Measurements from ENCODE around the gene YY1AP1.
"Not testable (repeated sequence)": the region's sequence is repeated elsewhere in the genome, so short reads cannot be mapped to it uniquely, and the experiment has no call there.

Gene YY1AP1

DNA sequence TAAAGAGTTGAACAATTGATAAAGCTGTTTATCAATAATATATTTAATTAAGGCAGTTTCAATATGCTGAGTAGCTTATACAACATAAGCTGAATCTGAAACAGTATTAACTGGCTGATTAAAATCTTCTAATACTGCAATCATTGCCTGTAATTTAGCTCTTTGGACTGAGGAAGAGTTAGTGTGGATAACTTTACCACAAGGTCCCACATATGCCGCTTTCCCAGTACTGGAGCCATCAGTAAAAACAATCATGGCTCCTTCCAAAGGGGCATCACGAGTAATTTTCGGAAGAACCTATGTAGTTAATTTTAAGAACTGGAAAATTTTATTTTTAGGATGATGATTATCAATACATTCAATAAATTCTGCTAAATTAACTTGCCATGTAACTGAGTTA is 7.0 kb upstream of the YY1AP1 start:
- no peak for DNase-seq

DNA sequence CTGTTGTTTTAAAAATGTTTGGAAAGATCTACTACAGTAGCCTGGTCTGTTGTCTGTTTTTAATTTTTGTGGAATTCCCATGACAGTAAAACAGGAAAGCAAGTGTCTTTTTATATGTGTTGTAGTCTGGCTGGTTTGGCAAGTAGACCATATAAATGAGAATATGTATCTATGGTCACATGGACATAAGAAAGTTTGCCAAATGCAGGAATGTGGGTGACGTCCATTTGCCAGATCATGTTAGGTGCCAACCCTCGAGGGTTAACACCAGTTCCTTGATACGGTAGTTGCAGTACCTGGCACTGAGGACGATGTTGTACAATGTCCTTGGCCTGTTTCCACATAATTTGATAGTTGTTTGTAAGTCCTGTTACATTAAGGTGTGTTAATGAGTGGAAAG is 6.5 kb upstream of the YY1AP1 start:
- no peak for DNase-seq

DNA sequence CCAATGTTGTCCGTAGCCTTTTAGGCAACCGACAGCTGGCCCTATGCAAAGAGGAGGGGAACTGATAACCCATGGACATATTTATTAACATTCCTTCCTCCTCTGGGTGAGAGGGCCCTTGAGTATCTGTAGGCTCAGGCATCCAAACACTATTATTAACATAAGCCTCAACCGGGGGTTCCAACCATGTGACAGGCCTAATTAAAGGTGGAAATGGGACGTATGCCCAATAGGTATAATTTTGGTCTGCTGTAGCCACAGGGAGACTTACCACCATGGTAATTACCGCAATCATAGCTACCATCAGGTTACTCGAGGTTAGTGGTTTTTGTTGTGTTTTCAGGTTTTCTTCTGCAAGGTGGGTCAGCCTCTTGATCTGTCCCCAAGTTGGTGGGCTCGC is 5.6 kb upstream of the YY1AP1 start:
- no peak for DNase-seq

DNA sequence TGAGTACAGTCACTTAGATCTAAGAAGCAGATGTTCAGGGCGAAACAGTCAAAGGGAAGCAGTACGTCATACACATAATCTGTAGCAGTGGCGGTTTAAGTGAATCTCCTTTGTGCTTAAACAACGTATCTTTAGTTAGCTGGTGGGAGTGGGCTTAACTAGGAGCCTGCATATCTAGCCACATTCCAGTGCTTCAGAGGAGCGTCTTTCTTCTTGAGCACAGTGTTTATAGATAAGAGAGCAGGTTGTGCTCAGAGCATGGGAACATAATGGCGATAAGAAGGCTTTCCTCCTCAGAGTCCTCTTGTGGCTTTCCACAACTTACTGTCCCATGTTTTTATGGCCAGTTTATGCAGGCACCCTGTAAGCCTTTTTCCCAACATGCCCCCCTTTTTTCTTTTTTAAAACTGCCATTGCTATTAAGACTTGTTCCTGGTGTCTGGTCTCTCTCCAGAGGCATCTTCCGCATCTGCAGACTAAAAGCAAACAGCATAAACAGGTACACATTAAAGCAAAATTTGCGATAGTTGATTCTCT is 3.5 kb upstream of the YY1AP1 start:
- DNase-seq: no peak

DNA sequence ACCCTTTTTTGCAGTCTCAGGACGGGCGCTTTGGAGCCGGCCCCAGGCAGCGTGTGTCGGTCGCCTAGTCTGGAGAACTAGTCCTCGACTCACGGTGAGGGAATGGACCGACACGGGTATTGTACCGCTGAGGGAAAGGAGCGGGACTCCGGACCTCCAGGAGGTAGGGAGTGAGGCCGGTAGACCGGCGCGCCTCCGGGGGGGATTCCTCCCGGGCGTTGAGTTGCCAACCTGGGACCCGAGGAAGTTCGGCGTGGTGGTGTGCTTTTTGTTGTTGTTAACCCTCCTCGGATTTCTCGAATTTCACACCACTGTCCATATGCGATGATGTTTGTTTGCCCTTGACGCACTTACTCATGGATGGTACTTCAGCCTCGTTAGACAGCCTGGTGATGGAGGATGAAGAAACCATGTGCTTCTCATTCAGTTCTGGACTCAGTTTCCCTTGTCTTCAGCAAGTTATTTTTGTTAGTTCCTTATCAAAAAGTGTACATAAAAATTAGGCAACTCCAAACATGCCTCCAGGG is 570 bp upstream of the YY1AP1 start, which contains the start of gene DAP3:
Gene DAP3, plus strand, starts transcription at position 11 of the 527 bp plus-strand sequence. CDS start 20,689 bp downstream, outside the sequence.
- not testable (repeated sequence) for DNase-seq

DNA sequence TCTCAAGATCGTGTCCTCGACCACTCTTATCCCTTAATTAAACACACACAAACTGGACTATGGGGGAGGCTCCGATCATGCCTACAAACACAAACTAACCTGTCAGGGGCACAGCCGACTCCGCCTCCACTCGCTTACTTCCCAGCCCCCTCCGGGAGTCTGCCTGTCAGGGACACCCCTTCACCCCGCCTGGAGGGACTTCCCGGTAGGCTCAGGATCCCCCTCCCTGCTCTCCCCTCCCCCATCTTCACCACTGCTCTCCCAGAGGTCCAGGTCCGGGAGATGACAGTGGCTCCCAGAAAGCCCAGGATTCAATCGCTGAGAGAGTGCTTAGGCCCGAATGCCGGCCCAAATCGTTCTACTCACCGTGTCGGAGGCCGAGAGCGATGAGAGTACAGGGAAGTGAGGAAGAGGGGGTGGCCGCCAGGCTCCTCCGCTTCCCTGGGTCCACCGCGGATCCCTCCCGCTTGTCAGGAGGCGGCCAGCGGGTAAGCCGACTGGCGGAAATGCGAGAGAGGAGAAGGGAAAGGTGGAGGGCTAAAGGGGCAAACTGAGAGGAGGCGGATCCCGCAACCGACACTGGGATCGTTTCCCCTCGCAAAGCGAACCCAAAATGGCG is 760 bp downstream of the YY1AP1 start:
- not testable (repeated sequence) for DNase-seq

DNA sequence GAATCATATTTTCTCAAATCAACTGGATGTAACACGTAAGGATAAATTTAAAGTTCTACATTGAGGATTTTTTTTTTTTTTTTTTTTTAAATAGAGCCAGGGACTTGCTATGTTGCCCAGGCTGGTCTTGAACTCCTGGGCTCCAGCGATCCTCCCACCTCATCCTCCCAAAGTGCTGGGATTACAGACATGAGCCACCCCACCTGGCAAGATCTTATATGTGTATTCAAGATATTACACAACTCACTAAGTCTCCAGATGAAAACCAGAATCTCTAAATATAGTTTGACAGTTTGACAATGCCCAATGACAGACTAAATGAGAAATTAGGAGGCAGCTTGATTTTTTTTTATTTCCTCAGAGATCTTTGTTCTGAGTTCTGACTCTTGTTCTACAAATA is 6.8 kb downstream of the YY1AP1 start:
- no peak for DNase-seq

DNA sequence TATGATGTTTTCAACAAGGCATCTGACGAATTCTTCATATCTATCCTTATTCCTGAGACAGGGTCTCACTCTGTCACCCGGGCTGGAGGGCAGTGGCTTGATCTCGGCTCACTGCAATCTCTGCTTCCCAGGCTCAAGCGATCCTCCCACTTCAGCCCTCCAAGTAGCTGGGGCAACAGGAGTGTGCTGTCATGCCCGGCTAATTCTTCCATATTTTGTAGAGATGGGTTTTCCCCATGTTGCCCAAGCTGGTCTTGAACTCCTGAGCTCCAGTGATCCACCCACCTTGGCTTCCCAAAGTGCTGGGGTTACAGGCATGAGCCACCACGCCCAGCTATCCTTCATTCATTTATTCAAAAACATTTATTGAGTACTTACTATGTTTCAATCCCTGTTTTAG is 8.0 kb downstream of the YY1AP1 start:
- no peak for DNase-seq

DNA sequence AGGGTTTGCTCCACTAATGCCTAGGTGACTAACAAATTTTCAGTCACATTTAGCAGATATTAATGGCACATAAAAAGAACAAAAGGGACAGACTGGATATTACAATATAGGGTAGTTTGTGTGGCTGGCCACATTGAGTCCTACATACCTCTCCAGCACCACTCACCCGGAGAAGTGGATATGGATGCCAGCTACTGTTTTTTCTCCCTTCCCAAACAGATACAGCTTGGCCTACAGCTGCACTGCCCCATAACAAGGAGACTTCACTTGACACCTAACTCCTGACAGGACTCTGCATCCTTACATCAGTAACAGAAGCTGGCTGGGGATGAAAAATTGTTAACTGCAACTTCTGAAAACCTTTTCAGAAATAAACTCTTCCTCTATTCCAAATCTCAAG is 9.6 kb downstream of the YY1AP1 start:
- DNase-seq: not testable (repeated sequence)

DNA sequence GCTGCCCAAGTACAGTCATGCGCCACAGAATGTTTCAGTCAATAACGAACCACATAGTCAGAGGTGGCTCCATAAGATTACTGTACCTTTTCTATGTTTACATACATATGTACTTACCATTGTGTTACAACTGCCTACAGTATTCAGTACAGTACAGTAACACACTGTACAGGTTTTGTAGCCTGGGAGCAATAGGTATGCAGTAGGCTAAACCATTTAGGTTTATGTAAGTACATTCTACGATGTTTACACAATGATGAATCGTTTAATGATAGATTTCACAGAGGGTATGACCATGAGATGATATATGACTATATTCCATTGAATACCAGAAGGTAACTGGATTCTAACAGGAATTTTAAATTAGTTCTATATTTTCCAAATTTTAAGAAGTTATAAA is 10.5 kb downstream of the YY1AP1 start:
- no peak for DNase-seq

DNA sequence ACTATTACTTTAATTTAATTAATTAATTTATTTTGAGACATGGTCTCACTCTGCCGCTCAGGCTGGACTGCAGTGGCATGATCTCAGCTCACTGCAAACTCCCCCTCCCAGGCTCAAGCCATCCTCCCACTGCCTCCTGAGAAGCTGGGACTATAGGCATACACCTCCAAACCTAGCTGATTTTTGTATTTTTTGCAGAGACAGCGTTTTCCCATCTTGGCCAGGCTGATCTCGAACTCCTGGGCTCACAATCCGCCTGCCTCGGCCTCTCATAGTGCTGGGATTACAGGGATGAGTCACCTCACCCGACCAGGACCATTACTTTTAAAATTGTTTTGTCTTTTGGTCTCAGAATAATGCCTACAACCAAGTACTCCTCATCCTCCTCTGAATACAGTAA is 15.6 kb downstream of the YY1AP1 start:
- DNase-seq: no peak

DNA sequence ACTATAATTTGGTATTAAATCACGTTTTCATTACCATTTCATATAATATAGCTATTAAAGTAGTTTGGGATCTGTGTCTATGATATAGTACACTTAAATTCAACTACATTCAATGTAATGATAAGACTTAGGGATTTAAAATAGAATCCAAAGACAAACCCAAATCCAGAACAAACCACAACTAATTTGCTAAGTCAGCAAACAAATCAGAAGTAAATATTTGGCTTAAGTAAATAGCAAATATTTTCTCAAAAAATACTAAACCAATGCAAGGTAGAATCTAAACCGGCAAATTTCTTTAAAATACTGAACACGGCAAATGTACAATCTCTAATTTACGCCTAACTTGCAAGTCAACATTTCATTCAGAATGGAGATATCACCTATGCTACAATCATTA is 16.8 kb downstream of the YY1AP1 start:
- DNase-seq: no peak

DNA sequence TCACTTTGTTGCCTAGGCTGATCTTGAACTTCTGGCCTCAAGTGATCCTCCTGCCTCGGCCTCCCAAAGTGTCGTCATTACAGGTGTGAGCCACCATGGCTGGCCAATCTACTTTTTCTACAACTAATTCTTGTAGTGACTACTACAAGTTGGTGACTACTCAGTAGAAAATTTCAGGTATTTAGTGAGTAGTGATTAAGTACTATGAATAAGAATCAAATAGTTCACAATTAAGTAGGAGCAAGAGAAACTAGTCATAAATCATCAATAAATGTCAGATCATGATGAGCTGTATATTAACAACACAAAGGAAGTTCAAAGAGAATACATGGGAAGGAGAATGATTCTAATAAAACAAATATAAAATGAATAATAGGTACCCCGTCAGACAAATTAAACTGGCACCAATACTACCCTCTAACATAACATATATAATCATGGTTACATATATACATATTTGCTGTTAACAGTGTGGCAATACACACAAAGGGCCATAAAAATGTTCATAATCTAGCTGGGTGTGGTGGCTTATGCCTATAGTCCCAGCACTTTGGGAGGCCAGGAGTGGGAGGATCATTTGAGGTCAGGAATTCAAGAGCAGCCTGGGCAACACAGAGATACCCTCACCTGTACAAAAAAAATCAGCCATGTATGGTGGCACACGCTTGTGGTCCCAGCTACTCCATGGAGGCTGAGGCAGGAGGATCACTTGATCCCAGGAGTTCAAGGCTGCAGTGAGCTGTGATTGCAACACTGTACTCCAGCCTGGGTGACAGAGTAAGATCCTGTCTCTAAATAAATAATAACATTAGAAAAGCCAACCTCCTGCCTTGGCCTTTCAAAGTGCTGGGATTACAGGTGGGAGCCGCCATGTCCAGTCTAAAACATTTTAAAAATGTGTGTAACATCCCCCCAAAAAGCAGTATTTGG is 19.1 kb downstream of the YY1AP1 start:
- DNase-seq: no peak

DNA sequence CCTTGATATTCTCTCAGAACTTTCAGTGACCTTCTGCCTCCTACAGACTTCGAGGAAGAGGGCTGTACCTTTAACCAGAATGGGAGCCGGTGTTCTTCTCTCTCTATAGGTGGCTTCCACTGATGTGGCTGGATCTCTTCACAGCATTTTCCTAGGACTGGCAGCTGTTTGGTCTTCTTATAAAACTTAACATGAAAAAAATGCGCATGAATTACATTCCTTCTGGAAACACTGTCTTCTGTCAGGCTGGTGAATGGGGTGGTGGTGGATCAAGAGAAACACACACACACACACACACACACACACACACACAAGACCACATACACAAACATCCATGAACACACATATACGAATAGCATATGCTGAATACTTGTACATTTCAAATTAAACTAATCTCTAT is 27.3 kb downstream of the YY1AP1 start:
- DNase-seq: not testable (repeated sequence)

DNA sequence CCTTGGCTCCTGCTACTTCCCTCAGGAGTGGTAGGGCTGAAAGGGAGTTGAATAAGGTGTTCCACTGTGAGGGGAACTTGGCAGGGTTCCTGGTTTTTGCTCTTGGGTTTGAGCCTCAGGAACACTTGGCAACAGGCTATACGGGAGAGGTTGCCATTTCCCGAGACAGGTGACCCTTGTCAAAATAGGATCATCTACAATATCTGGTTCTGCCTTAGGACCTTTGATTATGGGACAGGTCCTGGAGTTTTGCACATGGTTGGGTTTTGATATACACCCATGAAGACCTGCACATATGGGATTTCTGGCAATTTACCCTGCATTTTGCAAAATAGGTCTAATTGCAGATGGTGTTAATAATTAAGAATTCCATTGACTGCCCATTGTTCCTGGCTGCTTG is 31.1 kb downstream of the YY1AP1 start:
- DNase-seq: no peak

DNA sequence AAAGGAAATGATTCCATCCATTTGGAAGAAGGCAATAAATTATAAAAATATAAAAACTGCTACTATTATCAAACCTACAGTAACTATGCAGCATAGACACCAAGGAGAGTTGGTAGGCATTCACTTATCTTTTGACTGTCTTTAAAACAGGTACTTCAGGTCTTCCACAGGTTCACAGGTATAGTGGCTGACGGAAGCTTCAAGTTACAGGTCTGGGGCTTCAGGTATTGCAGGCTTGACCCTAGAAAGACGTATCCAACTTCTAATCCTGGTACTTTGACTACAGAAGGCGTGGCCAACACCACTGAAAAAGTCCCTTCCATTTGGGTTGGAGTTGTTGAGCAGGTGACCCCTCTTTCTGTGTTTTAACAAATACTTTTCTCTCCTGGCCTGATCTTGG is 35.6 kb downstream of the YY1AP1 start:
- DNase-seq: no peak

DNA sequence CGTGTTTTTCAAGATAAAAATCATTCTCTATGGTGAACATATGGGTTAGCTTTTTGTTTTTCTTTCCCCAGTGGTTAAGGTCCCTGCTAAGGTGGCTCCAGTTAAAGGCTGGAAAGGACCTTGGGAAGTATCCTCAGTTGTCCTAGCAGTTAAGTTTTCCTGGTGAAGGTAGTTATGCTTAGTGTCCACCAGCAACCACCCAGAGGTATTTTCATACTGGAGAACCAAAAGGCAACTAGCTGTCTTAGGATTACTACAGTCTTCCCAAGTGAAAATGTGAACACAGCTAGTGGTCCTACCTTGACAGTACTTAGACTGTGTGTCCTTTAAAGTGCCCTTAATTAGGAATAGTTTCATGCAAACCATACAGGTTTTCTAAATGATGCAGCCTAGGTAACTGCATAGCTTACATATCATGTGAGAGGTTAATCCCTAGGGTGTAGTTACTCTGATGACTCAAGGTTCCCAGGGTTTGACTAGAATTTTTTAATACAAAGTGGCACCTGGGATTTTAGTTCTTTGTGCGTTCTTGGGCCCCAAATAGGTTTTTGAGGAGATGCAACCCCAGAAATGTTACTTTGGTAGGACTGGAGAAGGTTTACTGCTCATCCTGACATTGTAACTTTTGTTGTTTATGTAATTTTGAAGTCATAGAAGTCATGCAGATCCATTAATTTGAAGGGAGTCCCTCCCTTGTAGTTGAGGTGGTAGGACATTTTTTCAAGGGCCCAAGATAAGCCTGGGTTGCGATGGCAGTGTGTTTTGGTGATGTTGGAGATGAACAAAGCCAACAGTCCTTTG is 36.5 kb downstream of the YY1AP1 start:
- no peak for DNase-seq

DNA sequence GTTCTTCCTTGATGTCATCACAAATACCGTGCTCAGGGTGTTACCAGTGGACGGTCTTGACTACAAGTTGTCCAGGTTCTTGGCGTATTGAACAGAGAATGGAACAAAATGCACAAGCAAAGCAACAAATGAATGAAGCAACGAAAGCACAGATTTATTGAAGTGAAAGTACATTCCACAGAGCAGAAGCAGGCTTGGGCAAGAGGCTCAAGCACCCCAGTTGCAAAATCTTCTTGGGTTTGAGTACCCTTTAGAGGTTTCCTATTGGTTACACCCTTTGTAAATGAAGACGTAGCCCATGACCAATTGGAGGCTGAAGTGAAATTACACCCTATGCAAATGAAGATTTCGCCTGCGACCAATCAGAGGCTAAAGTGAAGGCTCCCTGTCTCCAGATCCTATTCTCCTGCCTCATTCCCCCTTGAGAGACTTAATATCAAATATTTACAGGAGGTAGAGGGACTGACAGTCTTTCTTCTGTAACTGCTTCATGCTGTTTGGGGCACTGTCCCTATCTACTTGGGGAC is 38.3 kb downstream of the YY1AP1 start:
- no peak for DNase-seq

DNA sequence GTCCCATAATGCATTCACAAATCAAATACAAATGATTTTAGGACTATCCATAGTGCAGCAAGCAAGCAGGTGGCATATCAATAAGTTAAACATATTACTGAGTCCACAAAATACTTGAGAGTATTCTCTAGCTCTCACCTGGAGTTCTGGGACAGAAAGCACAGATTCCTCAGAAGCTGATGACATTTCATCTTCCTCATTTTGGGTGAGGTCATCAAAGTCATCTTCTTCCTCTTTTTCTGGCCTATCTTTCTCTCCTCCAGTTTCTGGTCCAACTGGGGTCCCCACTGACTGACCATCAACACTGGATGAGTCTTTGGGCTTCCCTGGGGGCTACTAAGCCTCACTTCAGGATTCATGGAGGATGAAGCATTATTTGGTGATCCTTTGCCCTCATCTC is 38.9 kb downstream of the YY1AP1 start:
- DNase-seq: no peak

DNA sequence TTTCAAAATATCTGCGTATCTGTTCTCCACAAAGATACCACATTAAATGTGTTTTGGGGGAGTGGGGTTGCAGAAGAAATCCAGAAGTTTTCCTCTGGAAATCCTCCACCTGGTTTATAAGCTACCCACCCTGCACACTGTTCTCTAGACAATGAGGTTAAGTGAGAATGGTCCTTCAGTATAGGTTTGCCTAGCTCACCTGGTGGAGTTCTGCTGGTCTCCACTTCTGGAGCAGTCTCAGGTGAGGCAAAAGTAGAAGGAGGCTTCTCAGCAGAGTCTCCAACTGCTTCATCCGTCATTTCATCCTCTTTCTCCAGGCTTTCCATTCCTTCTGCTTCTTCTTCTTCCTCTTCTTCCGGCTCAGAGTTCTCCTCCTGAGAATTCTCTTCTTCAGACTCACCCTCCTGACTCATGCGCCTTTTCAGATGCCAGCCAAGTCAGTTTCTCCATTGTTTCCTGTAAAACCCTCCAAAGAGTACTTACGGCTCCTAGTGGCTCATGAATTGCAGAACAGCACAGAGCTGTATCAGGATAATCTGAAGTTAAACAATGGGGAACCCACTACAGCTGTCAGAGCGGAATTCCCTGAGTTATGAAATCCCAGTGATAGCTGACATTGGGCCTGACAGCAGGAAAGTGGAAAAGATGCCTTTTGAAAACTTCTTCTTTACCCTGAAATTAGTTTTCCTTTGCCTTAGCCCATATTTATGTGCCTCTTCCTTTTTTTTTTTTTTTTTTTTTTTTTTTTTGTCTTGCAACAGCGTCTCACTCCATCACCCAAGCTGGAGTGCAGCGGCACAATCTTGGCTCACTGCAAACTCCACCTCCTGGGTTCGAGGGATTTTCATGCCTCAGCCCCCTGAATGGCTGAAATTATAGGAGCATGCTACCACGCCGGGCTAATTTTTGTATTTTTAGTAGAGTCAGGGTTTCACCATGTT is 40.1 kb downstream of the YY1AP1 start:
- peak; percentile 58 for DNase-seq

DNA sequence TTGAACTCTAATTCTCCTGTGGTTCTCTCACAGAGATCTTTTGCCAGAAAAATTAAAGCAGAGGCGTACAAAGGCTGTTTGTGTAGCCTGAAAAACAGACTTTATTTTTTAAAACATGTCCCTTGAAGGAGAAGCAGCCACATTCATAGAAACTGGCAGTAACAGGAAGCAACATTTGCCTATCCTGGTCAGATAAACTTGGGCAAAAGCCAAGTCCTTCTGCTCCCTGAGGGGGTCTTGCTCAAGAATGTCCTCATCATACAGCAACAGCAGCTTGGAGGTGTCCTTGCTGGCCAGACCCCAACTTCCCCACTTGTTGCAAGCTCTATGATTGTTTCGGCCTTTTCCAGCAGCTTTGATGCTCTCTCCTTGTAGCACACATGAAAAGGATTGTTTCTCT is 42.3 kb downstream of the YY1AP1 start:
- DNase-seq: no peak

DNA sequence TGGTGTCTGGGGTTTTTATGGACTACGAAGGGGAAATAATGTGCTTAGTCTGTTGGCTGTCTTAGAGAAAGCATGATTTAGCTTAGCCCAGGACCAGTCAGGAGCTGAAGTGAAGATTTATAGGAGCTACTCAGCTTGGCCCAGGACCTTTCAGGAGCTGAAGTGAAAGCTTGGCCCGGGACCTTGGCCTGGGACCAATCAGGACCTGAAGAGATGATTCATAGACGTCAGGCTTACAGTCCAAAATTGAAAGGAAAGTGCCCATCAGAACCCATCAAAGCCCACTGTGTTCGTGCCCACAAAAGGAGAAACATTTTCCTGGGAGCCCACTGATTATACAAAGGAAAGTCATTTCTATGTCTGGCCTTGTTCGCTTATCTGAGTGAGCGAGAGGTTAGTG is 42.9 kb downstream of the YY1AP1 start:
- no peak for DNase-seq
